ENCODE data around the gene ZFC3H1. TPM values are rescaled to one million over a fixed set of nuclear protein-coding genes. Genes with fewer than 3 reads are reported as not detected.

Gene ZFC3H1
- polyA plus RNA-seq, 1 experiment: 55.5 TPM

DNA sequence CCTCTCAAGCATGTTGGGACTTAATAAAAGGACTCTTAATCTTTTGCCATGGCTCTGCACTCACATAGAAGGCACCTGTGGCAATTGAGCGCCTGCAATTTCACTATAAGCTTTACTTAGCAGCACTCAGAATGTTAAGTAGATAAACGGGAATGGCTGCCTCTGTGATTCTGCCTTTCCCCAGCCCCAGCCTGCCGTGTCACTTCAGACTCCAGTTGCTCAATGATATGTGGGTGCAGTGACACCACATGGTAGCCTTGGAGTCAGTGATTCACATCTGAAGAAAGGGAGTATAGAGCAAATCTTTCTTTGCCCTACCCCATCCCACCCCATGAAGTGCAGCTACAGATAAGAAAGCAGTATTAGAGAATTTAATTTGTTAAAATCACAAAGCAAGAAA, 96.1 kb downstream of the ZFC3H1 start:
- TF ChIP-seq CTCF (IDR thresholded peaks at IDR 0.05; ENCODE audit: low read depth, low read length): no peak
- ChIA-PET CTCF (interaction anchor here (0.8 kb wide), 1 partner anchor 187 kb away, joined by 3 read pairs; the partner anchor contains the start of gene RAB21), POLR2A (no interaction called here)
- Histone ChIP-seq H3K9me3 (ENCODE audit: control insufficient read depth, insufficient read depth, low read length) (no peaks in the 10 kb centered on the region), H3K27ac (ENCODE audit: low read depth, low read length) (no peak overlapping the region), H3K4me3 (ENCODE audit: low read depth, low read length) (no peak overlapping the region), H3K27me3 (ENCODE audit: control insufficient read depth, insufficient read depth, low read length) (no peaks in the 10 kb centered on the region)
- no peak for DNase-seq (ENCODE audit: low read depth, low spot score)

GRCh38 chr12:71566655-71567054, 97.0 kb downstream of the ZFC3H1 start:
- no peak overlapping the region for H3K4me3 ChIP-seq (ENCODE audit: low read depth, low read length)
- no peaks in the 10 kb centered on the region for H3K27me3 ChIP-seq (ENCODE audit: control insufficient read depth, insufficient read depth, low read length)
- H3K27ac ChIP-seq (ENCODE audit: low read depth, low read length): no peak overlapping the region
- DNase-seq (ENCODE audit: low read depth, low spot score): no peak
- POLR2A ChIA-PET: no interaction called here
- CTCF ChIA-PET: no interaction called here
- TF ChIP-seq CTCF (IDR thresholded peaks at IDR 0.05; ENCODE audit: low read depth, low read length): no peak
- H3K9me3 ChIP-seq (ENCODE audit: control insufficient read depth, insufficient read depth, low read length): no peaks in the 10 kb centered on the region

GRCh38 chr12:71565535-71565934, 98.1 kb downstream of the ZFC3H1 start:
- H3K4me3 ChIP-seq (ENCODE audit: low read depth, low read length): no peak overlapping the region
- ChIA-PET POLR2A (no interaction called here), CTCF (interaction anchor here (0.9 to 1.4 kb wide), 3 partner anchors 9 to 181 kb away, joined by 3 to 5 read pairs (median 4); no protein-coding TSS in a partner anchor)
- no peak for DNase-seq (ENCODE audit: low read depth, low spot score)
- no peak overlapping the region for H3K27ac ChIP-seq (ENCODE audit: low read depth, low read length)
- no peaks in the 10 kb centered on the region for H3K27me3 ChIP-seq (ENCODE audit: control insufficient read depth, insufficient read depth, low read length)
- no peak for TF ChIP-seq CTCF (IDR thresholded peaks at IDR 0.05; ENCODE audit: low read depth, low read length)
- H3K9me3 ChIP-seq (ENCODE audit: control insufficient read depth, insufficient read depth, low read length): no peaks in the 10 kb centered on the region

DNA sequence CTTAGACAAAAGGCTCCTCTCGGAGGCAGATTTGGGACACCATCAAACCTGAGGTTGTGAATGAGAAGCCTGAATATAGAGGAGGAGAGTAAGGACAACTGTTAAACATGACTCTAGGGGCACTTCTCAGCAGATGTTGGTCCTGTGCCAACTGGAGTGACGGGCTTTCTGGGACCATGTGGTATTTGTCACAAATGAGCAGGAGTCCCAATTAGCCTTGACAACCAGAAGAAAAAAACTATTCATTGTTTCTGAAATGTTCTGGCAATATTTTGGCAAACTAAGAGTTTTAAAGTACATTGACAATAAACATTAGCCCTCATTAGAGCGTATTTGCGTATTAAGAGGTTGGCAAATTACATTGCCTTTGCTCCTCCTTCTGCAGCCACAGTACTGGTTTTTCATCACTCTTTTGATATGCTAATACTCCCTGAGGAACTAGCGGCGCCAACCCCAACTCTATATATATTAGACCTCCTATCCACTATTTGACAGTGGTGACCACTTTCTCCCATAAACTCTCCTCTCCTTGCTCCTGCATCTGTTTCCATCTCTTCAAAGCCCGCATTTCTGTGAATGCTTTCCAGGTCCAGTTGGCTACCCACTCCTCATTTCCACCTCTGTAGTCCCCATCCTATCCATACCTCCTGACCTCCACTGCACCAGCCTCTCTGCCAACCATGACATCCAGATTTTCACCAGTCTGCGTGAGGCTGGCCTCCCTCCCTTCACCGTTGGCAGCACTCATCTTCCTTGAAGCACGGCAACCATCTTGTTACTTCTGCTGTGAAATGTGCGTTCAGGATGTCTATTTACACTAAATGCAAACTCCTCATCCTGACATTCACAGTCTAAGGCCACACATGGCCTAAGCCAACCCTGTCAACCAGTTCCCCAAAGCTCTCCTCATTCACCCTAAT, 100.7 kb downstream of the ZFC3H1 start:
- no peak for TF ChIP-seq CTCF (IDR thresholded peaks at IDR 0.05; ENCODE audit: low read depth, low read length)
- no peak for DNase-seq (ENCODE audit: low read depth, low spot score)
- CTCF ChIA-PET: no interaction called here
- Histone ChIP-seq H3K9me3 (ENCODE audit: control insufficient read depth, insufficient read depth, low read length) (no peaks in the 10 kb centered on the region), H3K27me3 (ENCODE audit: control insufficient read depth, insufficient read depth, low read length) (no peaks in the 10 kb centered on the region), H3K27ac (ENCODE audit: low read depth, low read length) (no peak overlapping the region), H3K4me3 (ENCODE audit: low read depth, low read length) (no peak overlapping the region)
- POLR2A ChIA-PET: no interaction called here

Small RNAs within 50 kb of the gene (small RNA-seq; reads per million reads assigned to genes)
- gene RF00560 (ENCODE audit: insufficient read length, low read depth): not detected

Other genes with a start within 250 kb of the ZFC3H1 start
- not detected in 2 replicates for gene LGR5, start 224.1 kb downstream of the ZFC3H1 start, polyA plus RNA-seq (2011; rRNA removed)
- 3.3 and 6.1 TPM in 2 replicates for gene THAP2, start 453 bp upstream of the ZFC3H1 start, polyA plus RNA-seq (2011; rRNA removed)
- 18.8 and 23.3 TPM in 2 replicates for gene TMEM19, start 22.2 kb upstream of the ZFC3H1 start, polyA plus RNA-seq (2011; rRNA removed)
- gene RAB21, start 91.0 kb upstream of the ZFC3H1 start, polyA plus RNA-seq (2011; rRNA removed): 15.6 and 18.6 TPM in 2 replicates
- gene TBC1D15, start 175.9 kb upstream of the ZFC3H1 start, polyA plus RNA-seq (2011; rRNA removed): 23.4 and 34.8 TPM in 2 replicates

Data from AG04450 (cell line).